ENCODE results near the gene DEXI.
A peak's percentile ranks its signal among the peaks of the same experiment; 100 is the strongest.

- TF ChIP-seq DPF2 (CRISPR knock-in tag; IDR thresholded peaks at IDR 0.05; ENCODE audit: borderline replicate concordance, low read depth) (0 out of 2 replicates have a peak, but pooled peaks have one; percentile 15), MYC (CRISPR knock-in tag; IDR thresholded peaks at IDR 0.05; ENCODE audit: borderline replicate concordance) (no peak), POLR2AphosphoS5 (IDR thresholded peaks at IDR 0.05; ENCODE audit: low read depth, low read length) (no peak), CTCF (CRISPR knock-in tag; IDR thresholded peaks at IDR 0.05) (no peak), NFE2L1 (CRISPR knock-in tag; IDR thresholded peaks at IDR 0.05; ENCODE audit: borderline replicate concordance) (0 out of 2 replicates have a peak, but pooled peaks have one; percentile 66), MLXIP (CRISPR knock-in tag; IDR thresholded peaks at IDR 0.05; ENCODE audit: borderline replicate concordance) (no peak), POLR2A (IDR thresholded peaks at IDR 0.05; ENCODE audit: insufficient read depth in 1 of 2, low read depth in 2 of 2, low read length in 2 of 2) (peak; percentile 48 to 51; a peak in 2 of 4 replicates), PRDM4 (CRISPR knock-in tag; IDR thresholded peaks at IDR 0.05; ENCODE audit: borderline replicate concordance) (no peak), EHMT2 (IDR thresholded peaks at IDR 0.05; ENCODE audit: borderline replicate concordance, low read depth, low read length) (no peak), ZSCAN31 (CRISPR knock-in tag; IDR thresholded peaks at IDR 0.05; ENCODE audit: low read depth) (0 out of 2 replicates have a peak, but pooled peaks have one; percentile 4), ZNF749 (CRISPR knock-in tag; IDR thresholded peaks at IDR 0.05; ENCODE audit: borderline replicate concordance) (no peak), ZSCAN5A (CRISPR knock-in tag; IDR thresholded peaks at IDR 0.05; ENCODE audit: borderline replicate concordance) (no peak)
Measured at GRCh38 chr16:10923146-10923649, 19.1 kb downstream of the DEXI start.
